AG04449 (cell line): ENCODE data around the gene PTGIR.

ENCODE experiments used
- CTCF ChIA-PET: fragments of 350-600 bp; formaldehyde crosslinking; extraction: SDS; loops from one replicate; lab custom pipeline; 2021; ENCODE audit warnings: antibody characterized with exemption; lab: Yijun Ruan, JAX
- POLR2A ChIA-PET: fragments of 400-600, 350-600 bp; formaldehyde crosslinking; extraction: SDS; loops from one replicate; lab custom pipeline; 2020; ENCODE audit warnings: antibody characterized with exemption, inconsistent platforms; lab: Yijun Ruan, JAX
- DNase-seq: peaks from one replicate; pipeline ENCODE4 v3.0.0-alpha.2; 2010; ENCODE audit warnings: low read depth, low spot score
- H3K4me3 ChIP-seq: 2 replicates; pipeline ENCODE4 v1.5.1; 2011; ENCODE audit warnings: low read depth, mild to moderate bottlenecking, control low read depth, low read length
- CTCF ChIP-seq: IDR thresholded peaks from one replicate; pipeline ENCODE4 v1.5.1; 2011; ENCODE audit warnings: mild to moderate bottlenecking, moderate library complexity, low read length, control low read depth, inconsistent platforms; ENCODE audit not compliant: insufficient read depth; ENCODE audit errors: missing control alignments

Gene PTGIR

DNA sequence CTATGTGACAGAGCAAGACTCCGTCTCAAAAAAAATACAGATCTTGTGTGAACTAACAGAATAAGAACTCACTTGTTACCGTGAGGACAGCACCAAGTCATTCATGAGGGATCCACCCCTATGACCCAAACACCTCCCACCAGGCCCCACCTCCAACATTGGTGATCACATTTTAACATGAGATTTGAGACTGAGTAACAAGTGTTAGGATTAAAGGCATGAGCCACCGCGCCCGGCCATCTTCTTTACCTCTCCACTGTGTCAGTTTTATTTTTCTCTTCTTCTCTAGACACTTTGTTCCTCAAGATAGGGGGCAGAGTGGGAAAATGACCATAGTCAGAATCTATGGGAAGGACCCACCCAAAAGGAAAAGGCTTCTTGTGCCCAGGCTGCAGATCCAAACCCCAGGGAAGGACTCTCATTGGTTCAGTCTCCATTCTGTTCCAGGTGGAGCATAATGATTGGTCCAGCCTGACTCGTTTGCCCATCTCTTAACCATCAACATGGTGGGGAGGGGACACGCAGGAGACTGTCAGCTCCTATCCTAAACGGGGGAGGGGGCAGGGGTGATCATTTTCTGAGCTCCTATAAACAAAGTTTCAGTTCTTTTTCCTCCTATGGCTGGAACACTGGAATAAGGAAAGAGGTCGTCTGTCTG, 25.0 kb downstream of the PTGIR start:
- CTCF ChIA-PET = interaction anchor here (0.6 to 9.1 kb wide), 7 partner anchors 9 to 204 kb away, joined by 3 to 117 read pairs (median 9); partner anchors contain the start of gene DACT3
- TF ChIP-seq CTCF = no peak
- POLR2A ChIA-PET = interaction anchor here (0.6 to 2.5 kb wide), 7 partner anchors 12 to 583 kb away, joined by 3 to 15 read pairs (median 3); partner anchors contain the start of genes DACT3 and PTGIR
- no peak for DNase-seq
- peak overlapping the region; percentile 75 for H3K4me3 ChIP-seq

GRCh38 chr19:46598372-46598917, 26.4 kb downstream of the PTGIR start:
- no peak for TF ChIP-seq CTCF
- H3K4me3 ChIP-seq = no peak overlapping the region
- DNase-seq = no peak
- ChIA-PET POLR2A (no interaction called here), CTCF (interaction anchor here (1.9 to 9.1 kb wide), 5 partner anchors 15 to 69 kb away, joined by 5 to 117 read pairs (median 9); no protein-coding TSS in a partner anchor)

DNA sequence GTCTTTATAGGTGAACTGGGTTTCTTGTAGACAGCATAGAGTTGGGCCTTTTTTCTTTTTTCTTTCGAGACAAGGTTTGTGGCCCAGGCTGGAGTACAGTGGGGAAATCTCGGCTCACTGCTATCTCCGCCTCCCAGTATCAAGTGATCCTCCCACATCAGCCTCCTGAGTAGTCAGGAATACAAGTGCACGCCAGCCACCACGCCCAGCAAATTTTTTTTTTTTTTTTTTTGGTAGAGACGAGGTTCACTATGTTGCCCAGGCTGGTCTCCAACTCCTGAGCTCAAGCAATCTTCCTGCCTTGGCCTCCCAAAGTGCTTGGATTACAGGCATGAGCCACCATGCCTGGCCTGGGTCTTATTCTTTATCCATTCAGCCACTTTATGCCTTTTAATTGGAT, 28.9 kb downstream of the PTGIR start:
- TF ChIP-seq CTCF = no peak
- no peak for DNase-seq
- ChIA-PET POLR2A (no interaction called here), CTCF (interaction anchor here (1.5 to 3.2 kb wide), 4 partner anchors 12 to 518 kb away, joined by 3 to 11 read pairs (median 6); no protein-coding TSS in a partner anchor)
- H3K4me3 ChIP-seq = no peak overlapping the region

DNA sequence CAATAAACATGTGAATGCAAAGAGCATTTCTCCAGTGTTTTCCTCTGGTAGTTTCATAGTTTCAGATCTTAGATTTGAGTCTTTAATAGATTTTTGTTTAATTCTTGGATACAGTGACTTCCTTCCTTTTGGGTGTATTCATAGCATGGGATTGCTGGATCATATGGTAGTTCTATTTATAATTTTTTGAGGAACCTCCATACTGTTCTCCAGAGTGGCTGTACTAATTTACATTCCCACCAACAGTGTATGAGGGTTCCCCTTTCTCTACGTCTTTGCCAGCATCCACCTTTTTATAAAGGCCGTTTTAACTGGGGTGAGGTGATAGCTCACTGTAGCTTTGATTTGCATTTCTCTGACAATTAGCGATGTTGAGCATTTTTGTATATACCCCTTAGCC, 33.0 kb downstream of the PTGIR start:
- DNase-seq = no peak
- ChIA-PET CTCF (no interaction called here), POLR2A (no interaction called here)
- TF ChIP-seq CTCF = no peak
- H3K4me3 ChIP-seq = no peak overlapping the region

- no peak for DNase-seq
- H3K4me3 ChIP-seq = no peak overlapping the region
- ChIA-PET POLR2A (no interaction called here), CTCF (interaction anchor here (0.8 kb wide), 1 partner anchor 49 kb away, joined by 3 read pairs; no protein-coding TSS in a partner anchor)
- no peak for TF ChIP-seq CTCF
Measured at GRCh38 chr19:46591254-46591653, 33.6 kb downstream of the PTGIR start.

DNA sequence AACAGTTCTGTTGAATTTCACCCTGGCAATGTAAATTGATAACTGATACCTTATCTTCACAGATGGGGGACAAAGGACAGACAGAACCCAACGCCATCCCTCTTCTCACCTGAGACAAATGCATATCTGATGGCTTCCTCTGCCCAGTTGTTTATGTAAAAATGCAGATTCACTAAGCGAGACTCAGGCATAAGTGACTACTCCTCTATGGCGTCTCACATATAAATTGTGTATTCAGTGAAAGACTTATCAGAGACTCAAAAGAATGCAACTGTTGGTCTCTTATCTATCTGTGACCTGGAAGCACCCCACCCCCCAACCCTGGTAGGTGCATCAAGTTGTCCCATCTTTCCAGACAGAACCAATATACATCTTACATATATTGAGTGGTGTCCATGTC, 37.0 kb downstream of the PTGIR start:
- no peak overlapping the region for H3K4me3 ChIP-seq
- no peak for DNase-seq
- CTCF ChIA-PET = no interaction called here
- no peak for TF ChIP-seq CTCF
- POLR2A ChIA-PET = interaction anchor here (0.6 to 1.0 kb wide), 2 partner anchors 13 to 43 kb away, joined by 3 read pairs; no protein-coding TSS in a partner anchor
